DOHH2 (cell line): ENCODE measurements around the gene SPOCD1.

Experiments
- H3F3A ChIP-seq: fragments of 200-600 bp; sonication (generic), shearing (Covaris generic); 2 replicates; pipeline ENCODE4 v1.6.0; 2016; ENCODE audit warnings: antibody characterized with exemption, mild to moderate bottlenecking; ENCODE audit not compliant: control insufficient read depth, insufficient read depth
- H3K27ac ChIP-seq: fragments of 200-600 bp; sonication (generic); 2 replicates; pipeline ENCODE4 v1.5.1; 2014; ENCODE audit warnings: low read depth, mild to moderate bottlenecking, low read length, moderate library complexity
- H3K27me3 ChIP-seq: fragments of 200-600 bp; sonication (generic); 2 replicates; pipeline ENCODE4 v1.6.1; 2014; ENCODE audit warnings: mild to moderate bottlenecking, low read length, mixed read lengths; ENCODE audit not compliant: control insufficient read depth
- H3K36me3 ChIP-seq: fragments of 200-600 bp; sonication (generic); 2 replicates; pipeline ENCODE4 v1.6.1; 2014; ENCODE audit warnings: mild to moderate bottlenecking, low read length, moderate library complexity, mixed read lengths; ENCODE audit not compliant: control insufficient read depth
- H3K4me1 ChIP-seq: fragments of 200-600 bp; sonication (generic); 2 replicates; pipeline ENCODE4 v1.6.1; 2014; ENCODE audit warnings: mild to moderate bottlenecking, low read length, mixed read lengths; ENCODE audit not compliant: control insufficient read depth
- H3K4me2 ChIP-seq: fragments of 200-600 bp; sonication (generic); 2 replicates; pipeline ENCODE4 v1.6.0; 2014; ENCODE audit warnings: mild to moderate bottlenecking, low read length, moderate library complexity
- H3K4me3 ChIP-seq: fragments of 200-600 bp; sonication (generic); 2 replicates; pipeline ENCODE4 v1.5.1; 2014; ENCODE audit warnings: mild to moderate bottlenecking, low read length, mixed read lengths
- H3K79me2 ChIP-seq: fragments of 200-600 bp; sonication (generic); 2 replicates; pipeline ENCODE4 v1.6.1; 2014; ENCODE audit warnings: mild to moderate bottlenecking, low read length, mixed read lengths; ENCODE audit not compliant: control insufficient read depth
- H3K9me2 ChIP-seq: fragments of 200-600 bp; sonication (generic); replicated peaks from 2 replicates; pipeline ENCODE4 v1.6.1; 2014; ENCODE audit warnings: mild to moderate bottlenecking, low read length, mixed read lengths; ENCODE audit not compliant: control insufficient read depth
- H3K9me3 ChIP-seq: fragments of 200-600 bp; sonication (generic); 2 replicates; pipeline ENCODE4 v1.6.1; 2014; ENCODE audit warnings: antibody characterized with exemption, low read length, mixed read lengths; ENCODE audit not compliant: control insufficient read depth, insufficient read depth
- H4K20me1 ChIP-seq: fragments of 200-600 bp; sonication (generic); 2 replicates; pipeline ENCODE4 v1.6.0; 2014; ENCODE audit warnings: low read depth, mild to moderate bottlenecking, antibody characterized with exemption, low read length, moderate library complexity; ENCODE audit not compliant: control insufficient read depth, insufficient read depth
- CTCF ChIP-seq: fragments of 200-600 bp; sonication (generic); IDR thresholded peaks from one replicate; pipeline ENCODE4 v1.5.1; 2014; ENCODE audit warnings: antibody characterized with exemption, mild to moderate bottlenecking, low read depth, low read length; ENCODE audit not compliant: poor library complexity, severe bottlenecking
- EZH2phosphoT487 ChIP-seq: fragments of 200-600 bp; sonication (generic); IDR thresholded peaks from 2 replicates; pipeline ENCODE4 v1.6.1; 2017; ENCODE audit warnings: borderline replicate concordance, mild to moderate bottlenecking, antibody characterized with exemption, low read length, moderate library complexity, mixed read lengths

SPOCD1 gene

GRCh38 chr1:31795801-31796621 is 19.8 kb downstream of the SPOCD1 start:
- Histone ChIP-seq H3K27me3 (peaks cover 41% of the 10 kb centered on the region), H3K9me2 (no peaks in the 10 kb centered on the region), H3K36me3 (no peaks in the 10 kb centered on the region), H3K79me2 (no peaks in the 10 kb centered on the region), H3K4me3 (no peak overlapping the region), H4K20me1 (no peaks in the 10 kb centered on the region), H3K27ac (no peak overlapping the region), H3F3A (no peaks in the 10 kb centered on the region), H3K4me2 (no peak overlapping the region), H3K4me1 (peaks cover 8% of the 10 kb centered on the region), H3K9me3 (no peaks in the 10 kb centered on the region)
- TF ChIP-seq CTCF (no peak), EZH2phosphoT487 (no peak)

GRCh38 chr1:31795096-31795675 is 20.6 kb downstream of the SPOCD1 start:
- Histone ChIP-seq H3K4me2 (no peak overlapping the region), H3F3A (no peaks in the 10 kb centered on the region), H3K9me3 (no peaks in the 10 kb centered on the region), H3K79me2 (no peaks in the 10 kb centered on the region), H3K27me3 (peaks cover 41% of the 10 kb centered on the region), H3K9me2 (no peaks in the 10 kb centered on the region), H3K27ac (no peak overlapping the region), H3K4me3 (no peak overlapping the region), H3K36me3 (no peaks in the 10 kb centered on the region), H4K20me1 (no peaks in the 10 kb centered on the region), H3K4me1 (peaks cover under 1% of the 10 kb centered on the region; the same call in 1 of the 2 replicates)
- TF ChIP-seq CTCF = no peak
- TF ChIP-seq EZH2phosphoT487 = no peak

- Histone ChIP-seq H3K4me3 (no peak overlapping the region), H3K27ac (no peak overlapping the region), H3K4me1 (peaks cover 5% of the 10 kb centered on the region; the same call in 1 of the 2 replicates), H3K9me3 (no peaks in the 10 kb centered on the region), H3K27me3 (peaks cover 41% of the 10 kb centered on the region), H3K79me2 (no peaks in the 10 kb centered on the region), H4K20me1 (no peaks in the 10 kb centered on the region), H3K9me2 (no peaks in the 10 kb centered on the region), H3K4me2 (no peak overlapping the region), H3F3A (no peaks in the 10 kb centered on the region), H3K36me3 (no peaks in the 10 kb centered on the region)
- no peak for TF ChIP-seq EZH2phosphoT487
- TF ChIP-seq CTCF = no peak
These were observed 22.1 kb downstream of the SPOCD1 start for GRCh38 chr1:31793586-31794285.
